NCI-H1930 (cell line): Measurements from ENCODE around the gene C12orf76.

Experiments
- DNase-seq, 2 experiments: peaks; one replicate each; lab custom pipeline; 2025; lab: John Stamatoyannopoulos, UW

The C12orf76 gene

DNA sequence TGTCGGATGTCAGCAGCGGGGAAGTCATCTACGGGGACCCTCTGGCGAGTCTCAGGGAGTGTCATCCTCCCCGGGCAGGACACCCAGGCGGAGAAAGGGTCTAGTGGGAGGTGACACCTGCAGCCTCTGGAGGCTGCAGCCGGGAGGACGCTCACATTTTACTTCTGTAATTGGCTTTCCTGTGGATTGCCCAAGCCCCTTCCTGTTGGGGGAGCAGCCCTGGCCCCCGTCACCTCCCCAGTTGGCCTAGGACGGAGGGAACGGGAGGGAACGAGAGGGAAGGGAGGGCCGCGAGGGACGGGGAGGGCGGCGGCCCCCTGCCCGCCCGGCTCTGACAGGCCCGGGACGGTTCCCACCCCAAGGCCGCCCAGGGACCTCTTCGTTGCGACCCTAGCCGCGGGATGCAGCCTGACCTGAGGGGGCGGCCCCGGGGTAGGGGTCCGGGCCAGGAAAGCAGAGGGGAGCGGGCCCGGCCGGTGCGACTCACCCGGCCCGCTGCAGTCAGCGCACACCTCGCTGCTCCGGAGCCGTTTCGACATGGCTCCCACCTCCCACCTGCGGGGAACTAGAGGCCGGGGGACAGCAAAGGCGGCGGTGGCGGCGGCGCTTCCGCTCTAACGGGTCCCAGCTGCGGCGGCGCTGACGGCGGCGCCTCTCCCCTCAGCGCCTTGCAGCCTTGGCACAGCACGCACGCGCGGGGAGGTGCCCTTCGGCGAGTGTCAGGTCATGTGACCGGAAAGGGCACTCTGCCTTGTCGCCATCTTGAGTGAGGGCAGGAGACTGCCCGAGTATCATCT, 52.4 kb downstream of the C12orf76 start, which contains the start of gene GIT2:
GIT2 (minus strand) TSS at position 683 of the 797 bp plus-strand sequence; CDS start at position 539, 144 bp downstream.
- DNase-seq, result peak; percentile 92 to 94

DNA sequence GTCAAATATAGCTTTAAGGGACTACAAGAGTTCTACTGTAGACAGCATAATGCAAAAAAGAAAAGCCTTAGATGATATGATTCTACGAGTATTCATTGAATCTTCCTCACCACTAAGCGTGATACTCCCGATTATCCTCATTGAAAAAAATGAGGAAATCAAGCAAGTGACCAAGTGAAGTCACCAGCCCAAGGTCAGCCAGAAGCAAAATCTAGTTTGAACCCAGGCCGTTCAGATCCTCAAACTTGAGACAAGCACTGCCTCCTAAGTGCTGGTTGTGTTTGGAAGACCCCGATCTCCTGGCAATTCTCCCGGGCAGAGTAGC, 53.0 kb downstream of the C12orf76 start:
- DNase-seq, result no peak

DNA sequence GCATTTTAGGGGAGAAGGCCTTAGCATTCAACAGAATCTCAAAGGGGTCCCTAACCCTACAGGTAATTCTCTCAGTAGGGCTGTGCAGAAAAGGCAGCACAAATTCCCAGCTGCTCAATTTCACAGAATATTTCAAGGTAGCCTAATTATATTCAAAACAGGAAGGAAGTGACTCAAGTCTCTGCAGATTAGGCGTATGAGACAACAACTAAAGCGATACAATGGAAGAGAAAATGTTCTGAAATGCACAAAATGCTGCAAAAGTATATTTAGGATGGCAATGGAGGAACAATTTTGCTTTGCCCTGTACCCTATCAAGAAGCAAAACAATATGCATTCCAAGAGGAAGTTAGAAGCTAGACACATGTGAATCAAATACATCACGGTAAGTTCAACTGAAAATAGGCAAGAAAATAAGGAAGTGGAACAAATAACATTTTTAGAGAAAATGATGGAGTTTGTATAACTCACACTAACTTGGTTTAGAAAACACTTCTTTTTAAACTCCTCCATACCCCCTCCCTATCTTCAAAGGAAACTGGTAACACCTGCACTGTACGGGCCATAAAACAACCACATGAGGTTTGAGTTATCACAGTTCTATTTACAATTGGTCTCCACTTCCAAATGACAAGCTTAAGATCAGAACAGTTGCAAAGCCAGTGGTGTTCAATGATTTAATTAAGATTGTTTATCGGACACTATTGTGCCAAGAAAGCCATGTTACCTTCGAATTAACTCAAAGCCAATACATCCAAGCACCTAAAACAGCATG, 53.7 kb downstream of the C12orf76 start:
- DNase-seq, result no peak

DNA sequence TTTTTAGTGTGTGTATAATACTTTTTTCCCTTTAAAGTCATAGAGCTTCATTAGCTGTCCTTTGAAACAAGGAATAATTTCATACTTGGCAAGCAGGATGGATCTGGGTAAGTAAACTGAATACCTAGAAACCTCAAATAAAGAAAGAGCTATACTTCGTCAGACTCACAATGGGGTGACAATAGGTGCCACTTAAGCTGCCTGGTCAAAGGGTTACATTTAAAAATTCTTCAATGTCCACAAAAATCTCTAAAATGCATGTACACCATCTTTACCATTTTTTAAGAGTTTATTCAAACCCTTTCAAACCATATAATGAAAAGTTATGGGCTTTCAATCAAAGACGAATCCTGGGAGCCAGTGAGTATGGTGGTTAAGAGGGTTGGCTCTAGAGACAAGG, 55.2 kb downstream of the C12orf76 start:
- no peak for DNase-seq

DNA sequence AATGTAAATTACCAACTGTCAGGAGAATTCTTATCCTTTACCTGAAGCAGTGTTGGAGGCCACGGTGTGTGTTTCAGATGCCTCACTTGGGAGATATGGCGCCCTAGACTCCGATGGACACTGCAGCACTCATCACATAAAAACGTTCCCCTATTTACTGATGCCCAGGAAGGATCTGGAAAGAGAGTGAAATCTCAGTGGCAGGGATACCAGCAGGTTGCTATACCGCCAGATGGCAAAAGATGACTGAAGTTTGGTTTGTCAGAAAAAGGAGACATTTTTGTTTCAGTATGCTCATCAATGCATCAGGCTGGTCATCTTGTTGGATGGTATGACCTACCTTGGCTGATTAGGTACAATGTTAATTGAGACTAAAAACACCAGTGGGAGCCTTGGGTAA, 56.7 kb downstream of the C12orf76 start:
- no peak for DNase-seq
